GM18868 (cell line): ENCODE results near the gene TOP2B.

Experiments used
- ATAC-seq: cut with Tn5 transposase; IDR thresholded peaks from one replicate; pipeline ENCODE4 v1.9.1; 2021; ENCODE audit warnings: mild to moderate bottlenecking, moderate library complexity; ENCODE audit not compliant: unreplicated experiment

Gene TOP2B

DNA sequence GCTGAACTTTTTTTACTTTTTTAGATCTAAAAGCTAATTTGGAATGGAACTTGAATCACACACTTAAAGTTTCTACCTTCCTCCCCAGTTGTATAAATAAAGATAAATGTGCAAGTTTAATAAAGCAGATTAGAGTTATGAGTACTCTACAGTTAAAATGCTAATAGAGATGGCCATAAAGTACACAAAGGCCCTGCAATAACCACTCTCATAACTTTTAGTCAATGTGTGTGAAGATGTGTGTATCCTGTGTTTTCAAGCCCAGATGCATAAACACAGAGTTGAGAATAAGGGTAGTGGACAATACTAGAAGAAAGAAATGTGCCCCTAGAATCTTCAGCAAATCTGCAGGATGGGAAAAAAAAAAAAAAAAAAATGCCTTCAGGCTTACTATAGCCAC is 45.3 kb downstream of the TOP2B start:
- ATAC-seq: no peak

DNA sequence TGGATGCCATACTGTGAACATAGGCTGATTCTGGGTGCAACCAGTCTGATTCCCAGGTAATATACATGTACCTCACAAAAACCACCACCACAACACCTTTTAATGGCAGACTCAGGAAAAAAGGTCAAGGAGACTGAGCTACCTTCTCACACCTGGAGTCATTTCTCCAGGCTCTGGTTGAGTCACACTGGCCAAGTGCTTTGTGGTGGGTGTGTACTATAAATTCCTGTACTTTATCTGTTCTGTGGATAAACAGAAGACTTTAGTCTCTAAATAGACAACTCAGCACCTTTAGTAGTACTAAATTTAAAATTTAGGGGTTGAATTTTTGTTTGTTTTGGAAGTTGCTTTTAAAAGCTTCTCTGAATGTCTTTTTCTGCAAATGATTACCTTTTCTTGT is 46.7 kb downstream of the TOP2B start:
- ATAC-seq: no peak

DNA sequence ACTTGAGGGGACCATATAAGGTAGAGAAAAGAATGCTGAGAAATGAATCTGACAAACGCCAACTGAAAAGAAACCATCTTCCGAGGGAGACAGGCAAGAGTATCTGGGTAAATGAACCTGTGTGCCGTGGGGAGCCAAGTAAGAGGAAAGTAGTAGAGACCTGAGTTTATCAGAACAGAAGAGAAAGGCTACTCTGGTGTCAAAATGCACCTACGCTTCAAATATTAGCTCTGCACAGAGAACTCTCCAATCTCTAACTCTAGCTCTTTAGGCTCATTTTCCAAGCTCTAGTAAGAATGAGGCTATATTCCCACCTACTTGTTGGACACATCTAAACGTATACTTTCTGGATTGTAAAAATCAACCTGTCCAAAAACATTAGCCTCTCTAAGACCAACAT is 53.5 kb downstream of the TOP2B start:
- no peak for ATAC-seq

DNA sequence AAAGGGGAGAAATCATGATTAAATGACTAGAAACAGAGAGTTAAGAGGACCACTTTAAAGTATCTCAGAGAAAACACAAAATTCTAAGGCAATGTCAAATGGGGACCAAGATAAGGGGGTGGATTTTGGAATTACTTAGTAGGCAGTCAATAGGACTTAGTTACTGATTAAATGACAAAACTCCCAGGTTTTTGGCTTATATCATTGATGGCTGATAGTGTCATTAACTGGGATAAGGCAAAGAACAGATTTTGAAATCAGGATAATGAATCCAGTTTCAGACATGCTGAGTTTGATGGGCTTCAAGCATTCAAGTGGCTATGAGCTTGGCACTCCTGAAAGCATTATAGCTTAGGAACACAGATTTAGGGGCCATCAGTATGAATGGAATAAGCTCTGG is 53.9 kb downstream of the TOP2B start:
- ATAC-seq: no peak

DNA sequence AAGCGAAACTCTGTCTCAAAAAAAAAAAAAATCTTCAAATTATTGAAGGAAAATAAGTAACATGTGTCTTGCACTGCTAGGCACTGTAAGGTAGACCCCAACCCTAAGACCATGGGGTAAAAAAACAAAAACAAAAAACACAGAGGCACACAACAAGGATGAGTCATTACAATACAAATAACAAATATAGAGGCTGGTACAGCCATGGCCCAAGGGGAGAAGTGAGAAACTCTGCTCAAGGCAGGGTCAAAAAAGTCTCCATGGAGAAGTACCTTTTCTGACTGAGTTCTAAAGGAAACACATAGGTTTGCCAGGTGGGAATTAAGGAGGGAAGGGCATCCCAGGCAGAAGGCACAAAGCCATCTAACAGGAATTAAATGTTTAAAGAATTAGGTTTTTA is 54.5 kb downstream of the TOP2B start:
- ATAC-seq: peak; percentile 72

DNA sequence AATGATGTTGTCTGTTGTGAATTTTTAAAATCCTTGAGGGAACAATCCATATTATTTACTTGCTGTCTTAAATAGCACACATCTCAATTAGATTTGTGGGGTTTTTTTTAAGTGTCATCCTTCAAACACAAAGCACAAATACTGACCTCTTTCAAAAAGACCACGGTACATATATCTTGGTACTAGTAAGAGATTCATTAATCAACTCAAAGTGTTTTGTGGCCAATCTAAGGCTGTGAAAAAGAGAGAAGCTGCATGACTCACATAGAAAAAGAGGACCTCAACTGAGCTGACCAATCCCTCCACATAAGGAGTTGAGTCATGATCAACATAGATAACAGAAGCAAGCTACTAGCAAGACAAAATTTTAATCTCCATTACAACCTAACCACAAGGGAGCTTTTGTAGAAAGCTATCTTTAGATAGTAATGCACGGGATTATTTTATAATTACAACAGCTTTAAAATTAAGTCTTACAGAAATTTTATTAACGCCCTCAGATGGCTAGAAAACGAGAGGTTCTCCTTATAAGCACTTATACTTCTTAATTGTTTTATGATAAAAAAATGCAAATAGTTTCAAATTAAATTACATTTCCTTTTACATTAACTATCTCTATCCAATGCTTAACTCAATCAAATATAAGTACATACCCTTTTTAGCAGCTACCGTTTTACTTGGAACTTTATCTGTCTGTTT is 60.5 kb downstream of the TOP2B start:
- peak; percentile 66 for ATAC-seq

DNA sequence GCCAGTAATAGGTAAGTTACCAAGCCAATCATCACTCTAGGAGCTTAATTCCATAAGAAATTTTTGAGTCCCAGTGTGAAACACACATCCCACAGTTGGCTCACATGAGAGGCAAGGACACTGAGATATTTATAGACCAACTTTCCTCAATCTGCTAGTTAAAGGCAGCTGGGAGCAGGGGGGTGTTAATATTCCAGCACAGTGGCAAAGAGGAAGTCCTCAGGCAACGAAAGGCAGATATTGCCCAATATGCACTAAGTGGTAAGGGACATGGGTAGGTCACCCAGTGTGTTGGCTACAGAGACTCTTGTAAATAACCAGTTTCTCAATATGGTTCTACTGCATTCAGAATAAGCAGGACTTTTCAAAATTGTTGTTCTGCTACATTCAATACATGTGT is 61.0 kb downstream of the TOP2B start:
- no peak for ATAC-seq

DNA sequence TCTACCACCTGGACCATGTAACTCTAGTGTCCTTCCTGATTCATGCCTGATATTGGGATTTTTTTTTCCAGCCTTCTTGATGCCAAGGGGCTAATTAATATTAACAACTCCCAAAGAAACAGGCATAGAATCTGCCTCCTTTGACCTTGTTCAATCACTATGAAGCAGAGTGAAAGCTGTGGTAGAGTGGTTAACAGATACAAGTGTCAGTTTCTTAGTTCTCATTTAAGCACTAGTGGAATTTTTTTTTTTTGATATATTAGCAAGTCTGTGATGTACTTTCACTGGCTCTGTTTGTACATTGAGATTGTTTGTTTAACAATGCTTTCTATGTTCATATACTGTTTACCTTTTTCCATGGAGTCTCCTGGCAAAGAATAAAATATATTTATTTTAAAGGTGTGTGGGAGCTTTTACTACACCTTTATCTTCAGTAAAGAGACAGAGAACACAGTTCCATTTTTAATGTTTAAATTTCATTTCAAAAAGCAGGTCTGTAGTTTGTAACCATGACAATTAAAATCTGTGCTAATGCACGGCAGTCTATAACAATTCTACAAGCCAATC is 67.1 kb downstream of the TOP2B start:
- ATAC-seq: no peak

DNA sequence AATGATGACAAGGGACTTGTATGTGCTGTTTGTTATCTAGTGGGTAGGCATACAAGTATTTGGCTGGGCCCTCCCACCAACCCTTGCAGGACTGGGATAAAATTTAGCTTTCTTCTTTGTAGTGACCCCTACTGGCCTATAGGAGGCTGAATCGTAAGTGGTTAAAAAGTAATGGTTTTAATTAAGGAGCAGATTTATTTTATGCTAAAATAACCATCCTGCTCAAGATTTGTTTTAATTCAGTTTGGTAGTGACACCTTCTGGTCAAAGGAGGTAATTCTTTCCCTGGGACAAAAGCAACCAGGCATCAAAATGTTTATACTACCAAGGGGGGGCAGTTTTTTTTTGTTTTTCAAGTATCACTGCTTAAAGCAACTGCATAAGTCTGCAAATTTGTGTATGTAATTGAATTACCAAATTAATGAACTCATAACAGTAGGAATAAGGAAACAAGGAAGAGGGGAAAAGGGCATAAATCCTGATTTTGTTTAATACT is 70.7 kb downstream of the TOP2B start:
- ATAC-seq: peak; percentile 64

DNA sequence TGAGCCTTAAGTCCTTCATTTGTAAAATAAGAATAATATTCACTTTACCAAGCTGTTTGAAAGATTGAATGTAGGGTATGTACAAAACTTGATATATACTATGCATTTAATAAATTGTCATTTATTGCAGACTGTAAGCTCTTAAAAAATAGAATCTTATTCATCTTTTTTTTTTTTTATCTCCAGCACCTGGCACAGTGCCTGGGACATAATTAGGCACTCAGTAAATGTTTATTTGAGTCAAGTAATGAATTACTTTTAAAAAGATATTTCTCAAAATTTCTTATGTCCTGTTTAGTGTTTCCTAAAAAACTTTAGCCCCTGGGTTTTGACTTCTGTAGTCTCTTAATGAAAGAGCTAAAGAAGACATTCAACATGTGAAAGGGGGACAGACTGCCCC is 71.7 kb downstream of the TOP2B start:
- ATAC-seq: no peak

DNA sequence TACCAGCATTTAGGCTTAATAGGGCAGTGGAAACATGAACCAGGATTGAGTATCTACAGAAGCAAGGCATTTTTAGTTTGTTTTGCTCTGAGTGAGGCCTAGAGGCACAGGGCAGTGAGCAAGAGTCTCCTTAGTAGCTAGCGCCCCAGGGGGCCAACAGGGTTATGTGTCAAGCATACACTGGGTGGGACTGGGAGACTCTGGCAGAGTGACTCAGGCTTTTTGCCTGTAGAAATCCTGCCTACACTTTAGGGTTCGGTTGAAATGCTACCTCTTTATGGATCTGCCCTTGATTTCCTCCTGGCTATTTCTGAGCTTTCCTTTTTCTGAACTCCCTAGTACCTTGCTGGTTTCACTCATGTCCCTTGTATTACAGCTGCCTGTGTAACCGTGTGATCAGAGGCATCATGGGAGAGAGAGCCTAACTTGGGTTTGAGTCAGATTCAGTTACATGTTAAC is 72.2 kb downstream of the TOP2B start:
- no peak for ATAC-seq

DNA sequence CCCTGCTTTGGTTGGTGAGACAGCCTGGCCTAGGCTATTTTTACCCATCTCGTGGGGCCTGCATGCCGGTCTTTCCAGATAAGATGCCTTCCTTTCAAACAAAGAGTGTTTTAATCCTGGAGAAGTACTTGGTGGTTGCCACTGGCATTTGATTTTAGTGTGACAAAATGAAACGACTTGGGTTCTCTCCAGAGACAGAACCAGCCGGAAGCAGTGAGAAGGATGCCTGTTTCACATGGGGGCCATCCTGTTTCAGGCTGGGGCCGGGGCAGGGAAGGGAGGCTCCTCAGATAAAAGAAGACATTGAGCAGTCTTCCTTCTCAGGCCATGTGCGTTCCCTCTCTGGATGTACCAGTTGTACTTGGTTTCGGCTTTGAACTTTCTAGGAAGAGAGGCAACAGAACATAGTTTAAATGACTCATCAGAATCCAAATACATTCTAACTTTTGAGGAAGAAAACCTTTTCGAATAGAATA is 74.9 kb downstream of the TOP2B start:
- no peak for ATAC-seq

DNA sequence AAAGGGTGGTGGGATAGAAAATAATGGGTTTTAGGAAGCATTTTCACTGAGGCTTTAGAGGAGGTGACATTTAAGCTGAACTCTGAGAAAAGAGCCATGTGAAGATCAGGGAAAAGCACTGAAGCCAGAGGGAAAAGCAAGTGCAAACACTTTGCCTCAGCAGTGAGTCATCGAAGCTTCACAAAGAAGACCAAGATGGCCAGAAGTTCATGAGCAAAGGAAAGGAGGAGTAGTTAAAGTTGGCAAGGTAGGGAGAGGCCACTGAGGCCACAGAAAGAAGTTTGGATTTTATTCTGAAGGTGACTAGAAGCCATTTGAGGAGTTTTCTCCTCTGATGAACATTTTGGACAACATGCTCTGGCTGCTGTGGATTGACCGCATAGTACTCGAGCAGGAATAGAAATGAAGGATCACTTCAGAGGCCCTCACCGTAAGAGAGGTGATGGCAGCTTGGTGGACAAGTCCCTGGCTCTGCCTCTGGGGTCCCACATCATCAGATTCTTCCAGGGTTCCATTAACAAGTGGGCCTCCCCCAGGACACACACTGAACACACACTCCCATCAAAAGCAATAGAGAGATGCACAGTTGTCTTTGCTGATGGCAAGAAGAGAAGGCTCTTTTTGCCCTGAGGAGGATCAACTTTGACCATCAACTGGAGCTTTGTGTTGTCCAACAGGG is 75.5 kb downstream of the TOP2B start:
- ATAC-seq: no peak

DNA sequence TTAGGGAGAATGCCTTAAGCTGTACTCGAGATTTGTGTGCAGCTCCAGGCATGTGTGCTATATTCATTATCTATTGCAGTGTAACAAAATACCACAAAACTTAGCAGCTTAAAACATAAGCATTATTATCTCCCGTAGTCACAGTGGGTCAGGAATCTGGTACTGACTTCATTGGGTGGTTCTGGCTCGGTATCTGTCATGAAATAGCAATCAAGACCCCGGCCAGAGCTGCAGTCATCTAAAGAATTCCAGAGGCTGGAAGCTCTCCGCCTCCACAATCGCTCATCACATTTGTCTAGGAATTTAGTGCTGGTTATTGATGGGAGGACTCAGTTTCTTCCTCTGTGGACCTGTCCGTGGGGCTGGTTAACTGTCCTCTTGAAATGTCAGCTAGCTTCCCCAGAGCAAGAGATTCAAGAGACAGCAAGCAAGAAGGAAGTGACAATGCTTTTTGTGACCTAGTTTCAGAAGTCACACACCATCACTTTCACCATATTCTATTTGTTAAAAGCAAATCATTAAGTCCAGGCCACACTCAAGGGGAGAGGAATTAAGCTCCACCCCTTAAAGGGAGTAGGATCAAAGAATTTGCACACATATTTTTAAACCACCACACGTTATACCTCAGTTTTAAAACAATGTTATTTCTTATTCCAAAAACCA is 76.1 kb downstream of the TOP2B start:
- no peak for ATAC-seq

DNA sequence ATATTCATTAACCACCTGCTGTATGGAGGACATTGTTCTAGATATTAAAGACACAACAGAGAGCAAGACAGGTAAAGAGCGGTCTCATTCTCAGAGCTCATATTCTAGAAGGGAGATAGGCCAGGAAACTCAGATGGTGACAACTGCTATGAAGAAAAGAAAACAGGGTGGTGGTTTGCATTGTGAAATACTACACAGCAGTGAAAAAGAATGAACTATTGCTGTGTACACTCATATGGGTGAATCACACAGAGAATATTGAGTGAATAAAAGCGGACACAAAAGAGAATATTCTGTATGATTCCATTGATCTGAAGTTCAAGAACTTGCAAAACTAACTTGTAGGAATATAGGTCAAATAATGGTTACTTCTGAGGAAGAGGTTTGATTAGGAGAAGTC is 76.7 kb downstream of the TOP2B start:
- ATAC-seq: no peak

DNA sequence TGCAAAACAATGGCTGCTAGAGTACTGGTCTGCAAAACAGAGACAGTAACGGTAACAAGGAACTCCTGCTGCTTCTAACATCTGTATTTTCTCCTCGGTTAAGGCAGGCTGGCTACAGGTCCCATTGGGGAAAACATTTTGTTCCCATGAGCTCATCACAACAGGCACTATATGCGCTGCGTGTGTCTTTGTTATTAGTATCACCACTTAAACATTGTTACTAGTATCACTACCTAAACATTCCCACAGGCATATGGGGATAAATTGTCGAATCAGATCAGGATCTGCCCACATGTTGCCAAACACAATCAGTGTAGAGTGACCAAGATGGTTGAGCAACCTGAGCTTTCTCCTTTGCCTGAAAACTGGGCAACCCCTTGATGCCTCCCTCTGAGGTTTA is 77.2 kb downstream of the TOP2B start:
- ATAC-seq: no peak

DNA sequence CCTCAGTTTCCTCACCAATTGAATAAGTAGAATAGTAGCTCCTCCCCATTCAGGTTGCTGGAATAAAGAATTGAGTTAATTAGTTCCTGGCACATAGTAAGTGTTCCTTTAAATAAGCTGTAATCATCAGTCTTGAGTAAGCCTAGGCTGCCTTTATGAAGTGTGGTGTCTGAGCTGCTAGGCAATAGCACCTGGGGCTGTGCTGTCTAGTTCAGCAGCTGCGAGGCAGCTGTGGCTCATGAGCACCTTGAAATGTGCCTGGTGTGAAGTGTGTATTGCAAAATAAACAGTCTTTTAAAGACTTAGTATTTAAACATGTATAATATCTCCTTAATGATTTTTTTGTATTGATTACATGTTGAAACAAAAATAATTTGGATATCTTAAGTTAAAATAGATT is 77.6 kb downstream of the TOP2B start:
- ATAC-seq: no peak

DNA sequence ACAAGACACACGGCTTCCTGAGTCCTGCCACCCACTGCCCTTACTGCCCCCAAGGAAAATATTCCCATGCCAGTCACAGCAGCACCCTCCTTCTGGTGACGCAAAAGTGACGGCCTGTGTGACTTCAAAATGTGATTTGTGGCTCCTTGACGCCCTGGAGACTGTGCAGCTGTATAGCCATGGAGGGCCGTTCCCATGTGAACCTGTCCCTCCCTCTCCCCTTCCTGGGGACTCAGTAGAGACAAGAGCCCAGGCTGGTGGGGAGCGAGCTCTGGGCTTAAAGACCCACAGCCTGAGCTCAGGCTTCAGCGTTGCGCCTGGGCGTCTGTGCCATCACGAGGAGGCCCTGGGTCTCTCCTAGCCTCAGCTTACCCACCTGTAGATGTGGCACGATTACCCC is 78.2 kb downstream of the TOP2B start:
- no peak for ATAC-seq

DNA sequence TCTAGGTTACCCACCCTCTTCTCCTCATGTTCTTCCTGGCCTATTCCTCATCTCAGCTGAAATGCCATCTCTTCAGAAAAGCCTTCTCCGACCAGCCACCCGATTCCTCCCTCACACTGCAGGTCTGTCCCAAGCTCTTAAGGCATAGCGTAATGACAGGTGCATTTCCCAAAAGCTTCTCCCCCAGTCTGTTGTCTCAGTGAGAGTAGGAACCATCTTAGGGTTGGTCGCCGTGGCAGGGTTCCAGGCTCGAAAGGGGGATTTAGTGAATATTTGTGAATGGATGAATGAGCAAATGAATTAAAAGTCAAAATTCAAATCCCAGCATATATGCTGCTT is 78.6 kb downstream of the TOP2B start:
- ATAC-seq: no peak

DNA sequence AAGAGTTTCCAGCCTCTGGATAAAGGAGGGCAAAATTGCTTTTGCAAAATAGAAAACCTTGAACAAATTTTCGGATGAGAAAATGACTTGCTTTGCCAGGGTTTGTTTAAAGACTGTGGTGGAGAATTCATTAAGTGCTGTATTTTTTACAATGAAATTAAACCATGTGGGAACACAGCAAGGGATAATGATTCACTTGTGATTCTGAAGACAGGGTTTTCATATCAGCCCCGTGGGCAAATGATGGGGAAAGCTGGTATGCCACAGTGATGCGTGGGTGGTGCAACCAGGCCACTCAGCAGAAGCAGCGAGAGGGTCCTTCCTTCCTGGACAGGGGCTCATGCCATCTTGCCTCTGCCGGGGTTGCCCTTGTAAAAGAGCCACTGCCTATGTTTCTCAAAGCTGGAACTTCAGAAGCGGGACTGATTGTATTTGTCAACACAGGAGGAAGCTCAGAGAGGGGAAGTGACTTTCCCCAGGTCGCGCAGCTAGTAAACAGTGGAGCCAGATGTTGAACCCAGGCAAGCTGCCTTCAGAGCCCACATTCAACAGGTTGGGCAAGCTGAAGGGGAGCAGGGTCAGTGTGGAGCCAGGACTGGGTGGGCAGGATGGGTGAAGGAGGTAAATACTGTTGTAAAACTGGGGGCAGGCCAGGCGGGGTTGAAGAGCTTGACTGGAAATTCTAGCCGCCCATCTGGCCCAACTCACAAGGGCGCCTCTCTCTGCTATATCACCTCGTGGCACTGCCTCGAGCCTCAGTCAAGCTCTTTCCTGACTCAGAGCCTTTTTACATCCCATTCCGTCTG is 79.1 kb downstream of the TOP2B start:
- ATAC-seq: no peak
